ENCODE measurements around the gene SH3GL1.

Gene SH3GL1

GRCh38 chr19:4431808-4432674 is 31.7 kb upstream of the SH3GL1 start:
- peak; percentile 25 for DNase-seq (ENCODE audit: low spot score)

GRCh38 chr19:4431296-4431695 is 30.9 kb upstream of the SH3GL1 start:
- DNase-seq (ENCODE audit: low spot score): no peak

GRCh38 chr19:4430760-4431159 is 30.4 kb upstream of the SH3GL1 start:
- DNase-seq (ENCODE audit: low spot score): peak; percentile 39

GRCh38 chr19:4429771-4430171 is 29.4 kb upstream of the SH3GL1 start:
- DNase-seq (ENCODE audit: low spot score): no peak

- DNase-seq (ENCODE audit: low spot score): no peak
Measured at GRCh38 chr19:4429256-4429655, 28.9 kb upstream of the SH3GL1 start.

- DNase-seq (ENCODE audit: low spot score): no peak
Measured at GRCh38 chr19:4428326-4428975, 28.1 kb upstream of the SH3GL1 start.

GRCh38 chr19:4425537-4425936 is 25.2 kb upstream of the SH3GL1 start:
- no peak for DNase-seq (ENCODE audit: low spot score)

GRCh38 chr19:4423416-4424126 is 23.2 kb upstream of the SH3GL1 start:
- no peak for DNase-seq (ENCODE audit: low spot score)

- no peak for DNase-seq (ENCODE audit: low spot score)
Measured at GRCh38 chr19:4416268-4416667, 15.9 kb upstream of the SH3GL1 start.

GRCh38 chr19:4415352-4415751 is 15.0 kb upstream of the SH3GL1 start:
- no peak for DNase-seq (ENCODE audit: low spot score)

GRCh38 chr19:4414800-4415321 is 14.5 kb upstream of the SH3GL1 start:
- no peak for DNase-seq (ENCODE audit: low spot score)

GRCh38 chr19:4414144-4414799 is 13.9 kb upstream of the SH3GL1 start:
- no peak for DNase-seq (ENCODE audit: low spot score)

- no peak for DNase-seq (ENCODE audit: low spot score)
Measured at GRCh38 chr19:4413588-4413987, 13.2 kb upstream of the SH3GL1 start.

GRCh38 chr19:4409123-4409933 is 9.0 kb upstream of the SH3GL1 start:
- DNase-seq (ENCODE audit: low spot score): no peak

- DNase-seq (ENCODE audit: low spot score): no peak
Measured at GRCh38 chr19:4406626-4407025, 6.3 kb upstream of the SH3GL1 start.

- no peak for DNase-seq (ENCODE audit: low spot score)
Measured at GRCh38 chr19:4405977-4406376, 5.6 kb upstream of the SH3GL1 start.

- no peak for DNase-seq (ENCODE audit: low spot score)
Measured at GRCh38 chr19:4403005-4403761, 2.8 kb upstream of the SH3GL1 start.

GRCh38 chr19:4402171-4403004 is 2.0 kb upstream of the SH3GL1 start, which contains the start of gene CHAF1A:
CHAF1A (plus strand) TSS chr19:4402640; CDS start chr19:4402763, 123 bp downstream.
- peak; percentile 100 for DNase-seq (ENCODE audit: low spot score)

- no peak for DNase-seq (ENCODE audit: low spot score)
Measured at GRCh38 chr19:4401769-4402170, 1.4 kb upstream of the SH3GL1 start.

- no peak for DNase-seq (ENCODE audit: low spot score)
Measured at GRCh38 chr19:4399812-4400134, 574 bp downstream of the SH3GL1 start.
